ENCODE measurements around the gene RTKN2. TPM values are rescaled to one million over a fixed set of nuclear protein-coding genes. Genes with fewer than 3 reads are reported as not detected.

The RTKN2 gene
- polyA plus RNA-seq, 1 of the 3 experiments (the other 2 are of a cell fraction): 1.4 TPM

DNA sequence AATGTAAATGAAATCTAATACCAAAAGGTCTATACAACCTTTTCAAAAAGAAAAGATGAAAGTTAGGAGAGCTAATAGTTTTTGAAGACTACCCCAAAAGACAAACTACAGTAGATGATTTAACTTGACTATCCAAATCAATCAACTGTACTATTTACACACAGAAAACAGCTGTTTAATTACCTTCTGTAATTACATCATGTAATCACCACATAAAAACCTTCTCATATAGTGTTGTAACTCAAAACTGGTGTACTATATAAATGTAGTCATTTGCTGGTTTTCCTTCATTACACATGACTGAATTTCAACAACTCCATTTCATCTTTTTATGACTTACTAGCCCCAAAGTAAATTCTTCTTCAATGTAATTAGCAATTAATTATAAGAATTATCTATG is 4.5 kb downstream of the RTKN2 start:
- POLR2A ChIA-PET: no interaction called here
- Histone ChIP-seq H2AFZ (ENCODE audit: low read depth) (no peak overlapping the region), H3K9me3 (no peaks in the 10 kb centered on the region), H3K9me2 (no peaks in the 10 kb centered on the region), H3K4me3 (ENCODE audit: low read depth in 2 of 2, low read length in 1 of 2) (no peak overlapping the region), H3K27me3 (ENCODE audit: insufficient read depth) (no peaks in the 10 kb centered on the region), H3K36me3 (replicated peaks in 1 of 2; ENCODE audit: control insufficient read depth in 1 of 2, insufficient read depth in 2 of 2, low read length in 1 of 2) (peaks cover 6 to 8% of the 10 kb centered on the region in 2 experiments), H3K9ac (no peak overlapping the region), H3K4me2 (no peak overlapping the region), H4K20me1 (ENCODE audit: insufficient read depth) (no peaks in the 10 kb centered on the region), H3K4me1 (ENCODE audit: control insufficient read depth in 1 of 2, insufficient read depth in 2 of 2, low read depth in 1 of 2, low read length in 1 of 2) (peaks cover 16 to 36% of the 10 kb centered on the region in 2 experiments; a peak in 3 of 4 replicates), H3K79me2 (ENCODE audit: insufficient read depth) (peaks cover 50% of the 10 kb centered on the region), H3K27ac (ENCODE audit: low read depth in 2 of 2, low read length in 1 of 2) (peak overlapping the region; percentile 9 to 55; a peak in 3 of 4 replicates), H3F3A (replicated peaks; ENCODE audit: insufficient read depth) (peaks cover 12% of the 10 kb centered on the region)
- CTCF ChIA-PET: interaction anchor here (0.6 to 3.7 kb wide), 16 partner anchors 8 to 225 kb away, joined by 3 to 17 read pairs (median 5); no protein-coding TSS in a partner anchor
- no peak for DNase-seq
- TF ChIP-seq POLR2AphosphoS5 (IDR thresholded peaks at IDR 0.05; ENCODE audit: low read depth, low read length): no peak

DNA sequence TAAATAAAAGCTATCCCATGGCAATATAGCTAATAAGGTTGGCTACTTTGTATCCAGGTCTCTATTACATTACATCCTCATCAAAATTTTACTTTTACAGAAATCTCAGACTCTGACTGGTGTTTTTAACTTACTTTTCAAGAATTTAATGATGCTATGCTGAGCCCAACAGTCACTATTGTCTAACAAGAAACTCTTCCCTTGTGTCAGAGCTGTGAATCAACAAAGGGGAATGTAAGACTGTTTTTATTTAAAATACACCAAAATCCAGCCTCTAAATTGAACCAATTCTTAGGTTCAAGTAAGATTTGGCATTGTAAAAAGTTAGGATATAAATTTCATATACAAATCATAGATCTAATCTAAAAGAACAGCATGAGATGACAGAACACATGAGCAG is 7.0 kb downstream of the RTKN2 start:
- H3F3A ChIP-seq (replicated peaks; ENCODE audit: insufficient read depth): peaks cover 12% of the 10 kb centered on the region
- H3K4me3 ChIP-seq (ENCODE audit: low read depth in 2 of 2, low read length in 1 of 2): no peak overlapping the region
- H3K27ac ChIP-seq (ENCODE audit: low read depth in 2 of 2, low read length in 1 of 2): peak overlapping the region in 1 of 2 experiments; percentile 33; a peak in 2 of 4 replicates
- no peaks in the 10 kb centered on the region for H3K9me3 ChIP-seq
- H3K4me1 ChIP-seq (ENCODE audit: control insufficient read depth in 1 of 2, insufficient read depth in 2 of 2, low read depth in 1 of 2, low read length in 1 of 2): peaks cover 9 to 27% of the 10 kb centered on the region in 2 experiments; a peak in 3 of 4 replicates
- peaks cover 6 to 8% of the 10 kb centered on the region in 2 experiments for H3K36me3 ChIP-seq (replicated peaks in 1 of 2; ENCODE audit: control insufficient read depth in 1 of 2, insufficient read depth in 2 of 2, low read length in 1 of 2)
- no peaks in the 10 kb centered on the region for H3K27me3 ChIP-seq (ENCODE audit: insufficient read depth)
- POLR2A ChIA-PET: no interaction called here
- H4K20me1 ChIP-seq (ENCODE audit: insufficient read depth): no peaks in the 10 kb centered on the region
- H3K9me2 ChIP-seq: no peaks in the 10 kb centered on the region
- no peak for TF ChIP-seq EP300 (IDR thresholded peaks at IDR 0.05; ENCODE audit: borderline replicate concordance in 1 of 2, low read depth in 1 of 2, low read length in 1 of 2)
- peak; percentile 34; the same call in 1 of the 2 replicates for TF ChIP-seq JUND (IDR thresholded peaks at IDR 0.05)
- no peak for TF ChIP-seq RCOR1 (IDR thresholded peaks at IDR 0.05; ENCODE audit: low read length)
- TF ChIP-seq SMC3 (IDR thresholded peaks at IDR 0.05; ENCODE audit: low read depth, low read length): no peak
- no peak for TF ChIP-seq MEF2A (IDR thresholded peaks at IDR 0.05; ENCODE audit: borderline replicate concordance, low read depth)
- peaks cover 35% of the 10 kb centered on the region for H3K79me2 ChIP-seq (ENCODE audit: insufficient read depth)
- no peak for DNase-seq
- CTCF ChIA-PET: interaction anchor here (0.9 to 1.7 kb wide), 2 partner anchors 14 to 1702 kb away, joined by 3 to 10 read pairs; no protein-coding TSS in a partner anchor
- no peak overlapping the region for H3K9ac ChIP-seq
- H3K4me2 ChIP-seq: no peak overlapping the region
- H2AFZ ChIP-seq (ENCODE audit: low read depth): no peak overlapping the region

DNA sequence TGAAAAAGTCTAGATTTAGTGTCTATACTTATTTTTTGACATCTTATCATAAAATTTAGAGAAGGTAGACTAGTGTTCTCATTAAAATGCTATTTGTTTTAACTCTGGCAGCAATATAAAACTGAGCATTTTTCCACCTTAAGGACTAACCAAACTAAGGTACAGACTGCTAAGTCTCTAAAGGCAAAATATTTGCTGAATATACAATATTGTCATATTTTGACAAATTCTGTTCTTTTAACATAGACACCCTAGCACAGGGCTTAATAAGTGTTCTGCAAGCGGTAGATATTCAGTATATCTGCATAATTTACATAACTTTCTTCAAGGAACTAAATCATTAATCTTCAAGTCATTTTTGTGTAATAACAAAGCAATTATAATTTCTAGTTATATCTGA is 8.6 kb downstream of the RTKN2 start:
- Histone ChIP-seq H2AFZ (ENCODE audit: low read depth) (no peak overlapping the region), H3K9me2 (no peaks in the 10 kb centered on the region), H3K27ac (ENCODE audit: low read depth in 2 of 2, low read length in 1 of 2) (no peak overlapping the region), H4K20me1 (ENCODE audit: insufficient read depth) (no peaks in the 10 kb centered on the region), H3K79me2 (ENCODE audit: insufficient read depth) (peaks cover 18% of the 10 kb centered on the region), H3K4me3 (ENCODE audit: low read depth in 2 of 2, low read length in 1 of 2) (no peak overlapping the region), H3K4me2 (no peak overlapping the region), H3K27me3 (ENCODE audit: insufficient read depth) (no peaks in the 10 kb centered on the region), H3K36me3 (replicated peaks in 1 of 2; ENCODE audit: control insufficient read depth in 1 of 2, insufficient read depth in 2 of 2, low read length in 1 of 2) (peaks cover 6 to 8% of the 10 kb centered on the region in 2 experiments), H3K9me3 (no peaks in the 10 kb centered on the region), H3K9ac (no peak overlapping the region), H3F3A (replicated peaks; ENCODE audit: insufficient read depth) (peaks cover 1% of the 10 kb centered on the region), H3K4me1 (ENCODE audit: control insufficient read depth in 1 of 2, insufficient read depth in 2 of 2, low read depth in 1 of 2, low read length in 1 of 2) (peaks cover 8 to 18% of the 10 kb centered on the region in 2 experiments; a peak in 1 of 4 replicates)
- DNase-seq: no peak
- POLR2A ChIA-PET: no interaction called here
- TF ChIP-seq SIN3A (IDR thresholded peaks at IDR 0.05; ENCODE audit: borderline replicate concordance, low read depth, low read length) (no peak), SMC3 (IDR thresholded peaks at IDR 0.05; ENCODE audit: low read depth, low read length) (no peak), EP300 (IDR thresholded peaks at IDR 0.05; ENCODE audit: borderline replicate concordance in 1 of 2, low read depth in 1 of 2, low read length in 1 of 2) (no peak)
- CTCF ChIA-PET: no interaction called here
- 85% methylated on average over 1 of the region's 1 CpG for WGBS (ENCODE audit: low lambda C conversion rate)
